GM18526 (cell line): ENCODE data around the gene LSM7.

Experiments
- POLR2A ChIP-seq: IDR thresholded peaks from 3 replicates; pipeline ENCODE4 v1.6.1; 2011; ENCODE audit not compliant: insufficient read length; ENCODE audit errors: extremely low read depth

The LSM7 gene

GRCh38 chr19:2328401-2329148 is at the start of gene LSM7, which contains the start of gene SPPL2B:
TSS of gene LSM7 (minus strand) at chr19:2328586. CDS start at chr19:2328566, 20 bp downstream.
TSS of gene SPPL2B (plus strand) at chr19:2328684. CDS start at chr19:2328710, 26 bp downstream.
- no peak for TF ChIP-seq POLR2A

- no peak for TF ChIP-seq POLR2A
Measured at GRCh38 chr19:2376784-2377519, 48.6 kb upstream of the LSM7 start.

- no peak for TF ChIP-seq POLR2A
Measured at GRCh38 chr19:2375353-2376121, 47.2 kb upstream of the LSM7 start.

GRCh38 chr19:2374808-2375207 is 46.4 kb upstream of the LSM7 start:
- TF ChIP-seq POLR2A: no peak

GRCh38 chr19:2372076-2372612 is 43.8 kb upstream of the LSM7 start:
- TF ChIP-seq POLR2A: no peak

GRCh38 chr19:2371656-2372055 is 43.3 kb upstream of the LSM7 start:
- TF ChIP-seq POLR2A: no peak

- no peak for TF ChIP-seq POLR2A
Measured at GRCh38 chr19:2365201-2365970, 37.0 kb upstream of the LSM7 start.

GRCh38 chr19:2363419-2363818 is 35.0 kb upstream of the LSM7 start:
- no peak for TF ChIP-seq POLR2A

GRCh38 chr19:2362970-2363300 is 34.5 kb upstream of the LSM7 start:
- TF ChIP-seq POLR2A: no peak

- no peak for TF ChIP-seq POLR2A
Measured at GRCh38 chr19:2362046-2362969, 33.9 kb upstream of the LSM7 start.

GRCh38 chr19:2361246-2362045 is 33.1 kb upstream of the LSM7 start:
- TF ChIP-seq POLR2A: no peak

- TF ChIP-seq POLR2A: no peak
Measured at GRCh38 chr19:2360833-2361232, 32.4 kb upstream of the LSM7 start.

- no peak for TF ChIP-seq POLR2A
Measured at GRCh38 chr19:2359992-2360685, 31.8 kb upstream of the LSM7 start, which contains the start of gene TMPRSS9. TSS of gene TMPRSS9 (plus strand) at chr19:2360265. CDS start at chr19:2389786, 29,521 bp downstream.
